Lower leg skin (tissue), 4 donors: ENCODE results near the gene HEY2. TPM values are rescaled to one million over a fixed set of nuclear protein-coding genes. Genes with fewer than 3 reads are reported as not detected.

Experiments
- DNase-seq, 2 donors: peaks; one replicate each; pipeline ENCODE4 v3.0.0-alpha.2; 2019; ENCODE audit warnings: low spot score in 2 of 2
- H3K4me3 ChIP-seq: fragments of 200-600 bp; sonication (generic); 2 replicates; pipeline ENCODE4 v1.5.1; 2017; ENCODE audit warnings: mild to moderate bottlenecking, low read depth; ENCODE audit not compliant: poor library complexity, severe bottlenecking
- CTCF ChIP-seq, 3 donors: fragments of 450-650 bp; IDR thresholded peaks; one replicate each; pipeline ENCODE4 v1.5.1; 2016; ENCODE audit warnings: antibody characterized with exemption in 3 of 3, mild to moderate bottlenecking in 3 of 3, moderate library complexity in 2 of 3
- POLR2A ChIP-seq, 2 donors: fragments of 450-650 bp; IDR thresholded peaks; one replicate each; pipeline ENCODE4 v1.6.1; 2016 to 2017; ENCODE audit warnings: antibody characterized with exemption in 2 of 2, mild to moderate bottlenecking in 1 of 2, moderate library complexity in 1 of 2
- WGBS, 2 donors: methylation state at CpG; one replicate each; pipeline ENCODE4 v1.1.5; 2018; 5-methylcytosine and 5-hydroxymethylcytosine counted together
- intact Hi-C: fragments of 100-400 bp; cut with DNase I; formaldehyde crosslinking; loops from one replicate; pipeline ENCODE4 v1.15.0; 2023; ENCODE audit warnings: low total_unique reads
- total RNA-seq, 4 donors: library from RNA; depleted of rRNA; stranded (reverse); fragments of >200 nt; gene quantifications; one replicate each; pipeline ENCODE4 v1.1.0, GENCODE V29; 2016

The HEY2 gene
- total RNA-seq, 4 donors from 2014 or later: 0.65 to 2.9 (median 1.5) TPM

GRCh38 chr6:125807293-125807692, 57.9 kb downstream of the HEY2 start:
- TF ChIP-seq POLR2A (IDR thresholded peaks at IDR 0.05): no peak
- no peak for TF ChIP-seq CTCF (IDR thresholded peaks at IDR 0.05)
- no peak for DNase-seq
- WGBS, 2 donors: 92% methylated on average over 4 of the region's 4 CpGs
- no peak overlapping the region for H3K4me3 ChIP-seq
- intact Hi-C loops: no loop called here

- no peak for TF ChIP-seq POLR2A (IDR thresholded peaks at IDR 0.05)
- TF ChIP-seq CTCF (IDR thresholded peaks at IDR 0.05): no peak
- intact Hi-C loops: no loop called here
- no peak overlapping the region for H3K4me3 ChIP-seq
- DNase-seq: no peak
- WGBS, 2 donors: 85 to 91% methylated on average over 4 of the region's 4 CpGs
These were observed 58.6 kb downstream of the HEY2 start for GRCh38 chr6:125808060-125808459.

- TF ChIP-seq CTCF (IDR thresholded peaks at IDR 0.05) (no peak), POLR2A (IDR thresholded peaks at IDR 0.05) (no peak)
- H3K4me3 ChIP-seq: no peak overlapping the region
- intact Hi-C loops: no loop called here
- no peak for DNase-seq
These were observed 59.2 kb downstream of the HEY2 start for GRCh38 chr6:125808591-125808990.

- WGBS, 2 donors: 75 to 80% methylated on average over 3 of the region's 3 CpGs
- TF ChIP-seq CTCF (IDR thresholded peaks at IDR 0.05) (no peak), POLR2A (IDR thresholded peaks at IDR 0.05) (no peak)
- no peak overlapping the region for H3K4me3 ChIP-seq
- no peak for DNase-seq
- intact Hi-C loops: no loop called here
These were observed 60.2 kb downstream of the HEY2 start for GRCh38 chr6:125809570-125810170.

- TF ChIP-seq POLR2A (IDR thresholded peaks at IDR 0.05) (no peak), CTCF (IDR thresholded peaks at IDR 0.05) (no peak)
- no peak for DNase-seq
- WGBS, 2 donors: 88 to 93% methylated on average over 1 of the region's 1 CpG
- H3K4me3 ChIP-seq: no peak overlapping the region
- intact Hi-C loops: no loop called here
These were observed 61.0 kb downstream of the HEY2 start for GRCh38 chr6:125810445-125810844.

Other genes with a start within 250 kb of the HEY2 start
- gene NCOA7, start 41.3 kb downstream of the HEY2 start, total RNA-seq: 10 to 100 TPM in 3 of 4 donors, 1 to 10 TPM in 1; 6.8 to 14.9 (median 13.3) TPM
- 10 to 100 TPM; 20.9 to 42.6 (median 28.9) TPM for gene HINT3, start 207.1 kb downstream of the HEY2 start, total RNA-seq
- 10 to 100 TPM in 2 of 4 donors, 1 to 10 TPM in 2; 8.1 to 14.0 (median 11.0) TPM for gene TRMT11, start 236.9 kb downstream of the HEY2 start, total RNA-seq